ENCODE results near the gene PRUNE2.

Gene PRUNE2

DNA sequence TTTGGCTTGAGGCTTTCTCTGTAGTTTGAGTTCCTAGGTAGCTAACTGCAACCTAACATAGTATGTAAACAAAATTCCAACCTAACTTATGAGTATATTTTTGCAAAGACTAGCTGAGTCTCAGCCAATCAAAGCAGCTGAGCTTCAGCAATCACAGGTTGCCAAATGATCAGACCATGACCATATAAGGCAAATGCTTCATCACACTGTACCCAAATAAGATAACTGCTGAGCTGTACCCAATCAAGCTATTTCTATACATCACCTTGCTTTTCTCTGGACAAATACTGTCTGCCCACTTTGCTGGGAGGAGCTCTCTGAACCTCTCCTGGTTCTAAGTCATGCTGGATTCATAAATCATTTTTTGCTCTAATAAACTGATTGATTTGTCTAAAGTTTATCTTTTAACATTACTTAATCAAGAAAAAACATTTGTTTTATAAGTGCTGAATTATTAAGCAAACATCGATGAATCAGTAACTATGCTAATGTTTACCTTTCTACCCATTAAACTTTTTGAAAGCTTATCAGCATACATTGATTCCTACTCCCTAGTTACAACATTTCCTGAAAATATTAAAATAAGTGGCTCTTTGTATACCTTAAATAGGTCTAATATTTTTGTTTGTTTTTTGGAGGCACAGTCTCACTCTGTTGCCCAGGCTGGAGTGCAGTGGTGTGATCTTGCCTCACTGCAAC lies 271.4 kb downstream of the PRUNE2 start:
- Histone ChIP-seq H3K27me3 (replicated peaks) (no peaks in the 10 kb centered on the region), H3K36me3 (replicated peaks) (no peaks in the 10 kb centered on the region), H3K4me3 (ENCODE audit: low read depth, low read length) (no peak overlapping the region), H3K27ac (no peak overlapping the region)
- TF ChIP-seq, protein P1, sequence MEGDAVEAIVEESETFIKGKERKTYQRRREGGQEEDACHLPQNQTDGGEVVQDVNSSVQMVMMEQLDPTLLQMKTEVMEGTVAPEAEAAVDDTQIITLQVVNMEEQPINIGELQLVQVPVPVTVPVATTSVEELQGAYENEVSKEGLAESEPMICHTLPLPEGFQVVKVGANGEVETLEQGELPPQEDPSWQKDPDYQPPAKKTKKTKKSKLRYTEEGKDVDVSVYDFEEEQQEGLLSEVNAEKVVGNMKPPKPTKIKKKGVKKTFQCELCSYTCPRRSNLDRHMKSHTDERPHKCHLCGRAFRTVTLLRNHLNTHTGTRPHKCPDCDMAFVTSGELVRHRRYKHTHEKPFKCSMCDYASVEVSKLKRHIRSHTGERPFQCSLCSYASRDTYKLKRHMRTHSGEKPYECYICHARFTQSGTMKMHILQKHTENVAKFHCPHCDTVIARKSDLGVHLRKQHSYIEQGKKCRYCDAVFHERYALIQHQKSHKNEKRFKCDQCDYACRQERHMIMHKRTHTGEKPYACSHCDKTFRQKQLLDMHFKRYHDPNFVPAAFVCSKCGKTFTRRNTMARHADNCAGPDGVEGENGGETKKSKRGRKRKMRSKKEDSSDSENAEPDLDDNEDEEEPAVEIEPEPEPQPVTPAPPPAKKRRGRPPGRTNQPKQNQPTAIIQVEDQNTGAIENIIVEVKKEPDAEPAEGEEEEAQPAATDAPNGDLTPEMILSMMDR (IDR thresholded peaks at IDR 0.05; ENCODE audit: low read depth, low read length, missing control alignments), result no peak
- peak; percentile 68 for DNase-seq
- in situ Hi-C loops (cut with HindIII; ENCODE audit: low pct_ligation_motif_present, low sequenced_read_pairs), result no loop called here

DNA sequence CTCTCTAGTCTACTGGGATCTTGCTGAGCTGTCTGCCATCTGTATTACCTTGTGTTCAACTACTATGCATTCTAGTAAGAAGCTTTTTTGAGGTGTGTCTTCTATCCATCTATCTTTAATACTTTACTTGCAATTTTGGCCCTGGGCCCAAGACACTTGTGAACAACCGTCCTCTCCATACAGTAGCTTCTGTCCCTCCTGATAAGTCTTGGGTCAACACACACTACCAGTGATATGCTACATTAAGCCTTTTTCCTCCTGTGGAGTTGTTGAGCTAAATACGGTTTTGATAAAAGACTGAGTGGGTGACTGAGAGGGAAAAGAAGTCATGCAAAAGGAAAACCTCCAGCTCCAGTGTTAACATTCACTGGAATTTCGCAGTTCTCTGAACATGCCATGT lies 275.0 kb downstream of the PRUNE2 start:
- DNase-seq, result no peak
- H3K27me3 ChIP-seq (replicated peaks), result no peaks in the 10 kb centered on the region
- no peaks in the 10 kb centered on the region for H3K36me3 ChIP-seq (replicated peaks)
- H3K4me3 ChIP-seq (ENCODE audit: low read depth, low read length), result no peak overlapping the region
- no peak overlapping the region for H3K27ac ChIP-seq
- TF ChIP-seq, protein P1 (IDR thresholded peaks at IDR 0.05; ENCODE audit: low read depth, low read length, missing control alignments), result no peak
- in situ Hi-C loops (cut with HindIII; ENCODE audit: low pct_ligation_motif_present, low sequenced_read_pairs), result no loop called here

DNA sequence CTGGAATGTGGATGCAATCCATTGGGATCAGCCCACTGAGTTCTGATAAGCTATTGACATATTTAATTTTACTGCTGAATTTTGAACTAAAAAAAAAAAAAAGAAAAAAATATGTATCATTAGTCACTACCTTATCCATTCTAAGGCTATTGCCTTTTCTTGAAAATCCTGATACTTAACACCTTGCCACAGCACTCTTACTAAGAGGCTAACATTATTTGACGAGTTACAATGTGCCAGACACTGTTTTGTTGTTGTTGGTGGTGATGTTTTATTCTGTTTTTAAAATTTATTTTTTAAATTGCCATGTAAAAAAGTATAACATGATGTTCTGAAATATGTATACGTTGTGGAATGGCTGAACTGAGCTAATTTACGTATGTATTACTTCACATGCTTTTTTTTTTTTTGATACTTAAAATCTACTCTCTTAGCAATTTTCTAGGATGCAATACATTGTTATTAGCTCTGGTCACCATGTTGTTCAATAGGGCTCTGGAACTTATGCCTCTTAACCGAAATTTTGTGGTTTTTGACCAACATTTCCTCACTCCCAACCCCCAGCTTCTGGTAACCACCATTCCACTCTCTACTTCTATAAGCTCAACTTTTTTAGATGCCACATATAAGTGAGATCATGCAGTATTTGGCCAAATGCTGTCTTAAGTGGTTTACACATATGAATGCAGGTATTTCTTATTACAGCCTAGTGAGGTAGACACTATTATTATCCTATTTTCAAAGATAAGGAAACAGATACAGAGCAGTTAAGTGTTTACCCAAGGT lies 276.5 kb downstream of the PRUNE2 start:
- TF ChIP-seq, protein P1 (IDR thresholded peaks at IDR 0.05; ENCODE audit: low read depth, low read length, missing control alignments), result no peak
- DNase-seq, result no peak
- Histone ChIP-seq H3K4me3 (ENCODE audit: low read depth, low read length) (no peak overlapping the region), H3K27ac (no peak overlapping the region), H3K27me3 (replicated peaks) (no peaks in the 10 kb centered on the region), H3K36me3 (replicated peaks) (no peaks in the 10 kb centered on the region)
- in situ Hi-C loops (cut with HindIII; ENCODE audit: low pct_ligation_motif_present, low sequenced_read_pairs), result no loop called here

DNA sequence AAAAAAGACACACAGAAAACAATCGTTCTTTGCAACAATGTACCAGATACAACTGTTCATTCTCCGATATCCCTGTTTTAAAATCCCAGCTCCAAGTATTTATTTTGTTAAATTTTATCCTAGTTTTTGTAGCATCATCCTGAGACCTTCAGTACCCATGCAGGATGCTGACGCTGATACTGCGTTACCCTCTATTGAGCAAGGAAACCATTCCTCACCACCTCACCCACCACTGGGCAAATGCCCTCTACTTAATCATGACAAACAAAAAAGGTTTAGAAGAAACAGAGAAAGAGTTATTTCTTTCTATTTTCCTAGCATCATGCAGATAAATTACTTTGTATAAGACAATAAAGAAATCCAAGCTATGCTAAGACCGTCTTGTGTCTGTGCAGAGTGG lies 277.8 kb downstream of the PRUNE2 start:
- no peak for DNase-seq
- Histone ChIP-seq H3K27me3 (replicated peaks) (no peaks in the 10 kb centered on the region), H3K4me3 (ENCODE audit: low read depth, low read length) (no peak overlapping the region), H3K27ac (no peak overlapping the region), H3K36me3 (replicated peaks) (no peaks in the 10 kb centered on the region)
- in situ Hi-C loops (cut with HindIII; ENCODE audit: low pct_ligation_motif_present, low sequenced_read_pairs), result no loop called here
- TF ChIP-seq, protein P1 (IDR thresholded peaks at IDR 0.05; ENCODE audit: low read depth, low read length, missing control alignments), result no peak

DNA sequence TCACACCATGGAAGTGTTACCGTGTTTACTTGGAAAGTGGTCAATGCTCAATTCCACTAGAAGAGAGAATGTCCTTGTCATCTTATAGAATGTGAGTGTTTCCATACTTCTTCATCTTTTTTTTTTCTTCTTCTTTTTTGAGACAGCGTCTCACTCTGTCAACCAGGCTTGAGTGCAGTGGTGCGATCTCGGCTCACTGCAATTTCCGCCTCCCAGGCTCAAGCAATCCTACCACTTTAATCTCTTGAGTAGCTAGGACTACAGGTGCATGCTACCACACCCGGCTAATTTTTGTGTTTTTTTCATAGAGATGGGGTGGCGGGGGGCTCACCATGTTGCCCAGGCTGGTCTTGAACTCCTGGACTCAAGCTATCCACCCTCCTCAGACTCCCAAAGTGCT lies 278.9 kb downstream of the PRUNE2 start:
- Histone ChIP-seq H3K27me3 (replicated peaks) (no peaks in the 10 kb centered on the region), H3K36me3 (replicated peaks) (no peaks in the 10 kb centered on the region), H3K27ac (no peak overlapping the region), H3K4me3 (ENCODE audit: low read depth, low read length) (no peak overlapping the region)
- TF ChIP-seq, protein P1 (IDR thresholded peaks at IDR 0.05; ENCODE audit: low read depth, low read length, missing control alignments), result no peak
- in situ Hi-C loops (cut with HindIII; ENCODE audit: low pct_ligation_motif_present, low sequenced_read_pairs), result no loop called here
- no peak for DNase-seq
